Esophagus squamous epithelium (tissue), 5 donors: Measurements from ENCODE around the gene GPC5. TPM values are rescaled to one million over a fixed set of nuclear protein-coding genes. Genes with fewer than 3 reads are reported as not detected.

Experiments
- DNase-seq: peaks from one replicate; lab custom pipeline; 2025; lab: John Stamatoyannopoulos, UW
- H3K27ac ChIP-seq, 4 donors: fragments of 200-600 bp; sonication (generic); one replicate each; pipeline ENCODE4 v1.5.1; 2016 to 2019; ENCODE audit warnings: mild to moderate bottlenecking in 1 of 4
- H3K27me3 ChIP-seq, 4 donors: fragments of 200-600 bp; sonication (generic); 1 replicate in 3 of 4; 2 replicates in 1 of 4; pipeline versions ENCODE4 v1.5.1 to v1.6.0; 2017 to 2021; ENCODE audit warnings: antibody characterized with exemption in 1 of 4
- H3K36me3 ChIP-seq, 3 donors: fragments of 200-600 bp; sonication (generic); one replicate each; pipeline ENCODE4 v1.5.1; 2016 to 2019
- H3K4me1 ChIP-seq, 3 donors: fragments of 200-600 bp; sonication (generic); one replicate each; pipeline ENCODE4 v1.5.1; 2017 to 2019
- H3K4me3 ChIP-seq, 4 donors: fragments of 200-600 bp; sonication (generic); 1 replicate in 3 of 4; 2 replicates in 1 of 4; pipeline ENCODE4 v1.5.1; 2016 to 2019; ENCODE audit warnings: mild to moderate bottlenecking in 2 of 4, moderate library complexity in 1 of 4
- H3K9me3 ChIP-seq, 3 donors: fragments of 200-600 bp; sonication (generic); one replicate each; pipeline ENCODE4 v1.5.1; 2016 to 2019
- CTCF ChIP-seq, 6 experiments: fragments of 450-650 bp in 4 of 6; fragments of 200-600 bp in 2 of 6; sonication (generic) in 2 of 6; IDR thresholded peaks; one replicate each; pipeline ENCODE4 v1.5.1; 2016 to 2019; ENCODE audit warnings: antibody characterized with exemption in 6 of 6, mild to moderate bottlenecking in 4 of 6, moderate library complexity in 4 of 6
- POLR2A ChIP-seq, 4 donors: fragments of 450-650 bp; IDR thresholded peaks; one replicate each; pipeline ENCODE4 v1.6.1; 2017; ENCODE audit warnings: antibody characterized with exemption in 4 of 4, mild to moderate bottlenecking in 4 of 4, moderate library complexity in 3 of 4
- WGBS, 2 donors: methylation state at CpG; one replicate each; pipeline ENCODE4 v1.1.5; 2018; 5-methylcytosine and 5-hydroxymethylcytosine counted together
- intact Hi-C: fragments of 100-400 bp; cut with DNase I; formaldehyde crosslinking; loops from one replicate; pipeline ENCODE4 v1.15.0; 2022
- total RNA-seq, 4 donors: library from RNA; depleted of rRNA; stranded (reverse); fragments of >200 nt; gene quantifications; one replicate each; pipeline ENCODE4 v1.1.0, GENCODE V29; 2016
- donor health status: DM: yes; HTN: yes; CAD: no.

Gene GPC5
- total RNA-seq, 4 donors from 2014 or later: not detected

GRCh38 chr13:92172191-92172590, 773.8 kb downstream of the GPC5 start:
- Histone ChIP-seq H3K4me3 (no peak overlapping the region), H3K36me3 (no peaks in the 10 kb centered on the region), H3K4me1 (no peaks in the 10 kb centered on the region), H3K27ac (no peak overlapping the region), H3K9me3 (no peaks in the 10 kb centered on the region), H3K27me3 (no peaks in the 10 kb centered on the region)
- TF ChIP-seq POLR2A (IDR thresholded peaks at IDR 0.05) (no peak), CTCF (IDR thresholded peaks at IDR 0.05) (no peak)
- intact Hi-C loops: no loop called here
- DNase-seq: no peak
- 54 to 59% methylated on average over 1 of the region's 1 CpG for WGBS, 2 donors

GRCh38 chr13:92173254-92173653, 774.8 kb downstream of the GPC5 start:
- no peak overlapping the region for H3K4me3 ChIP-seq
- no peaks in the 10 kb centered on the region for H3K36me3 ChIP-seq
- H3K27ac ChIP-seq: no peak overlapping the region
- TF ChIP-seq CTCF (IDR thresholded peaks at IDR 0.05) (no peak), POLR2A (IDR thresholded peaks at IDR 0.05) (no peak)
- DNase-seq: no peak
- 81 to 87% methylated on average over 2 of the region's 2 CpGs for WGBS, 2 donors
- H3K27me3 ChIP-seq: no peaks in the 10 kb centered on the region
- intact Hi-C loops: no loop called here
- no peaks in the 10 kb centered on the region for H3K4me1 ChIP-seq
- H3K9me3 ChIP-seq: no peaks in the 10 kb centered on the region

GRCh38 chr13:92175330-92175729, 776.9 kb downstream of the GPC5 start:
- no peaks in the 10 kb centered on the region for H3K36me3 ChIP-seq
- H3K27me3 ChIP-seq: no peaks in the 10 kb centered on the region
- H3K4me1 ChIP-seq: no peaks in the 10 kb centered on the region
- intact Hi-C loops: no loop called here
- 16 to 18% methylated on average over 4 of the region's 4 CpGs for WGBS, 2 donors
- H3K9me3 ChIP-seq: no peaks in the 10 kb centered on the region
- H3K4me3 ChIP-seq: no peak overlapping the region
- no peak for TF ChIP-seq CTCF (IDR thresholded peaks at IDR 0.05)
- no peak for TF ChIP-seq POLR2A (IDR thresholded peaks at IDR 0.05)
- no peak overlapping the region for H3K27ac ChIP-seq
- no peak for DNase-seq

GRCh38 chr13:92177966-92178365, 779.5 kb downstream of the GPC5 start:
- no peaks in the 10 kb centered on the region for H3K4me1 ChIP-seq

GRCh38 chr13:92179223-92179622, 780.8 kb downstream of the GPC5 start:
- Histone ChIP-seq H3K9me3 (no peaks in the 10 kb centered on the region), H3K27ac (no peak overlapping the region), H3K4me1 (no peaks in the 10 kb centered on the region), H3K36me3 (no peaks in the 10 kb centered on the region), H3K4me3 (no peak overlapping the region), H3K27me3 (no peaks in the 10 kb centered on the region)
- 45 to 76% methylated on average over 1 of the region's 1 CpG for WGBS, 2 donors
- TF ChIP-seq POLR2A (IDR thresholded peaks at IDR 0.05) (no peak), CTCF (IDR thresholded peaks at IDR 0.05) (no peak)
- no peak for DNase-seq
- intact Hi-C loops: no loop called here

More at GRCh38 chr13:92177966-92178365, 779.5 kb downstream of the GPC5 start:
- 79 to 83% methylated on average over 5 of the region's 5 CpGs for WGBS, 2 donors
- no peaks in the 10 kb centered on the region for H3K9me3 ChIP-seq
- no peak overlapping the region for H3K4me3 ChIP-seq
- H3K27ac ChIP-seq: no peak overlapping the region
- TF ChIP-seq POLR2A (IDR thresholded peaks at IDR 0.05): no peak
- TF ChIP-seq CTCF (IDR thresholded peaks at IDR 0.05): no peak
- no peaks in the 10 kb centered on the region for H3K36me3 ChIP-seq
- DNase-seq: no peak
- H3K27me3 ChIP-seq: no peaks in the 10 kb centered on the region
- intact Hi-C loops: no loop called here
